HAP-1 (cell line): ENCODE data around the gene MYO9B.

ENCODE experiments used
- DNase-seq, 2 experiments: peaks; one replicate each; pipeline ENCODE4 v3.0.0-alpha.2; 2016 to 2020; ENCODE audit warnings: low spot score in 2 of 2
- H3K27me3 ChIP-seq: fragments of 250-450 bp; sonication (Bioruptor Pico); 2 replicates; pipeline ENCODE4 v1.5.1; 2020; ENCODE audit warnings: low read depth, mild to moderate bottlenecking, moderate library complexity
- H3K36me3 ChIP-seq: fragments of 250-450 bp; sonication (Bioruptor Pico); replicated peaks from 2 replicates; pipeline ENCODE4 v1.5.1; 2020; ENCODE audit warnings: mild to moderate bottlenecking
- H3K4me1 ChIP-seq: fragments of 250-450 bp; sonication (Bioruptor Pico); 2 replicates; pipeline ENCODE4 v1.5.1; 2020; ENCODE audit warnings: mild to moderate bottlenecking
- H3K4me3 ChIP-seq: fragments of 250-450 bp; sonication (Bioruptor Pico); 2 replicates; pipeline ENCODE4 v1.5.1; 2020; ENCODE audit warnings: mild to moderate bottlenecking, moderate library complexity
- H3K9me3 ChIP-seq: fragments of 250-450 bp; sonication (Bioruptor Pico); 2 replicates; pipeline ENCODE4 v1.5.1; 2020; ENCODE audit warnings: mild to moderate bottlenecking, moderate library complexity
- in situ Hi-C: fragments of 300-500 bp; cut with MboI; formaldehyde crosslinking; loops from 3 replicates; pipeline ENCODE4 v1.14.3; 2020; ENCODE audit warnings: low sequenced_read_pairs, inconsistent platforms, mixed read lengths

Gene MYO9B

DNA sequence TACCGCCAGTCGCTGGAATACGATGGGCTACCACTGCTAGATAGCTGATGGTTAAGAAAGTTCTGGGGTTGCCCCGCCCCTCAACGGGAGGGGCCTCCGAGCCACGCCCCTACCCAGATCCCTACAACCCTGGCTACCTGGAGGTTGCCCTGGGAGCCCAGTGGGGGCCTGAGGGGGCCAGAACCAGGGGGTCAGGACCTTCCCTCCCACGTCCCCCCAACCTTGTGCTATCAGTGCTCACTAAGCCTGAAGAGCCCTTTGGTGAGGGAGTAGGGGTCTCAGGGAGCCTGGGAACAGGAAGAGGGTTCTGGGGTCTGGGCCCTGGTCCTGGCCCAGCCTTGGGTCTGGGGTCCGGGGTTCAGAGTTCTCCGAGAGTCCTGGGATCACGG, 159.3 kb downstream of the MYO9B start:
- Histone ChIP-seq H3K36me3 (peaks cover 60% of the 10 kb centered on the region), H3K4me3 (peak overlapping the region; percentile 54), H3K9me3 (no peaks in the 10 kb centered on the region), H3K4me1 (peaks cover 12% of the 10 kb centered on the region), H3K27me3 (no peaks in the 10 kb centered on the region)
- DNase-seq, result peak; percentile 53 to 80
- in situ Hi-C loops, result no loop called here

DNA sequence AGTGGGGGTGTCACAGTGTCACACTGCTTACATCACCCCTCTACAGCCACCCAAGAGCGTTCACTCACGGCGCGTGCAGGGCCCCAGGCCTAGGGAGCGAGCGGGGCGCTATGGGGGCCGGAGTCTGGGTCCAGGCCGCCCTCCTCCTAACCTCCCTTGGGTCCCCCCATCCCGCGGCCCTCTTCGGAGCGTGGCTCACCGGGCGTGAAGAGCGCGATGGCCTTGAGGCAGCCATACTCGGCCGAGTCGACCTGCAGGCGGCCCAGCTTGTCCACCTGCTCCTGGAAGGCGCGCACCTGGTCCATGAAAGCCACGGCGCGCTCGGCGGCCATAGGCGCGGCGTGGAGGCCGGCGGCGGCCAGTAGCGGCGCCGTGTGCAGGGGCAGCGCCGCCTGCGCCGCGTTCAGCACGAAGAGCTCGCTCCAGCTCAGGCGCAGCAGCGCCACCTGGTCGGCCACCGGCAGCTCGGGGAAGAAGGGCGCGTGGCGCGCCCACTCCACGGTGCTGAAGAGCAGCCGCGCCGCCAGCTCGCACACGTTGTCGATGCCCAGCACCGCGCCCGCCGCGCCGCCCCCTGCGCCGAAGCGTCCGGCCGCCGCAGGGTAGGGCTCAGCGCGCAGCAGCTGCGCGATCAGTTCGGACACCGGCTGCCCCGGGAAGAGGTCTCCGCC, 159.9 kb downstream of the MYO9B start:
- no peaks in the 10 kb centered on the region for H3K27me3 ChIP-seq
- H3K4me3 ChIP-seq, result peak overlapping the region; percentile 54
- peak; percentile 49 to 73 for DNase-seq
- peaks cover 62% of the 10 kb centered on the region for H3K36me3 ChIP-seq
- H3K4me1 ChIP-seq, result peaks cover 12% of the 10 kb centered on the region
- in situ Hi-C loops, result no loop called here
- H3K9me3 ChIP-seq, result no peaks in the 10 kb centered on the region

DNA sequence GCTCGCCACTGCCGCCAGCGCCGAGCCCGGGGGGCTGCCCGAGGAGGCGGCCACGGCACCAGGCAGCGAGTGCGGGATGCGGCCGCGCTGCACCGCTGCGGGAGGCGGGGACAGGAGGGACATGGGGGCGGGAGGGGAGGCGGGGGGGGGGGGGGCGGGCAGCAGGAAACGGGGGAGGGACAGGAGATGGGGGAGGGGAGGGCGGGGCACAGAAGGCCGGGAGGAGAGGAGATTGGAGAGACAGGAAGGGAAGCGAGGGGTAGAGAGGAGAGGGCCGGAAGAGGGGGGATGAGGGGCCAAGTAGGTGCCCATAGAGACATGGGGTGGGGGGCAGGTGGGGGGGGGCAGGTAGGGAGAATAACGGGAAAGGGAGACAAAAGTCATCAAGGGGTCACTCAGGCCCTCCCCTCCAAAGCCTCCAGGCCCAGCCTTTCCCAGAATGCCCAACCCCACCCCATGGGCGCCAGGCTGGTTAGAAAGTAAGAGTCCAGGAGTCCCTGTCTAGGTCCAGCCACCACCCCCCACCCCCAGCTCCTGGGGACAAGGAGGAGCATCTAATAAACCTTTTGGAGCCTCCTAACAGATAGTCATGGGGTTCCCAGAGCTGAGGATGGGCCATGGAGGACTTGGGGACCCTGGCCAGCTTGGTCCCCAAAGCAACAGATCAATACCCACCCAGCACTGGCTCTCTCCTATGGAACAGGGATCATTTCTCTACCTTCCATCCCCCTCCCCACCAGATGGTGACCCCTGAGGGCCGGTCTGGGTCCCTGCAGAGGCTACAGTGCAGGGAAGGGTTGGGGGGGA, 160.6 kb downstream of the MYO9B start:
- Histone ChIP-seq H3K27me3 (no peaks in the 10 kb centered on the region), H3K36me3 (peaks cover 62% of the 10 kb centered on the region), H3K4me1 (peaks cover 12% of the 10 kb centered on the region), H3K9me3 (no peaks in the 10 kb centered on the region), H3K4me3 (peak overlapping the region; percentile 54)
- in situ Hi-C loops, result no loop called here
- peak; percentile 48 to 73 for DNase-seq

DNA sequence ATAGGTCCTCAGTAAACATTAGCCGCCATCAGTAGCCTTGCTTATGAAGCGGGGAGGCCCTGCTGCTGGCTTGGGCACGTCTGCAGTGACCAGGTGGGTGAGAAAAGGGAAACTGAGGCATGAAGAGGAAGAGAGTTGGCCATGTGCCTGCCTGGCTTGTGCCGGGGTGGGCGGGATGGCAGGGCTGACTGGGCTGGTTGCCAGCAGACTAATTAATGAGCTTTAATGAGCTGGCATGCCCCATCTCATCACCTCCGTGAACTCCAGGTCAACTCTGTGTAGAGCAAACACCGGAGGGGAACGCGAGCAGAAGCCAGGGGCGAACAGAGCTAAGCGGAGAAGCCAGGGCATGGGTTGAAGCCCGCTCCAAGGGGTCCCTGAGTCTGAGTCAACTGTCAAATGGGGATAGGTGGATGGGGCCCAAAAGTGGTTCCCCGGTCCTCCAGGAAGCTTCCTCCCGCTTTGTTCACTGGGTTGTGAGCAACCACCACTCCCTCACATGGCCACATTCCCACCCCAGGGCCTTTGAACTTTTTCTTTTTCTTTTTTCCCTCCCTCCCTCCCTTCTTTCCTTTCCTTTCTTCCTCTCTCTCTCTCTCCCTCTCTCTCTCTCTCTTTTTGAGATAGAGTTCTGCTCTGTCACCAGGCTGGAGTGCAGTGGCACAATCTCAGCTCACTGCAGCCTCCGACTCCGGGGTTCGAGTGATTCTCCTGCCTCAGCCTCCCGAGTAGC, 161.4 kb downstream of the MYO9B start:
- peaks cover 12% of the 10 kb centered on the region for H3K4me1 ChIP-seq
- peaks cover 56% of the 10 kb centered on the region for H3K36me3 ChIP-seq
- no peak for DNase-seq
- in situ Hi-C loops, result no loop called here
- H3K27me3 ChIP-seq, result no peaks in the 10 kb centered on the region
- H3K4me3 ChIP-seq, result no peak overlapping the region
- no peaks in the 10 kb centered on the region for H3K9me3 ChIP-seq

DNA sequence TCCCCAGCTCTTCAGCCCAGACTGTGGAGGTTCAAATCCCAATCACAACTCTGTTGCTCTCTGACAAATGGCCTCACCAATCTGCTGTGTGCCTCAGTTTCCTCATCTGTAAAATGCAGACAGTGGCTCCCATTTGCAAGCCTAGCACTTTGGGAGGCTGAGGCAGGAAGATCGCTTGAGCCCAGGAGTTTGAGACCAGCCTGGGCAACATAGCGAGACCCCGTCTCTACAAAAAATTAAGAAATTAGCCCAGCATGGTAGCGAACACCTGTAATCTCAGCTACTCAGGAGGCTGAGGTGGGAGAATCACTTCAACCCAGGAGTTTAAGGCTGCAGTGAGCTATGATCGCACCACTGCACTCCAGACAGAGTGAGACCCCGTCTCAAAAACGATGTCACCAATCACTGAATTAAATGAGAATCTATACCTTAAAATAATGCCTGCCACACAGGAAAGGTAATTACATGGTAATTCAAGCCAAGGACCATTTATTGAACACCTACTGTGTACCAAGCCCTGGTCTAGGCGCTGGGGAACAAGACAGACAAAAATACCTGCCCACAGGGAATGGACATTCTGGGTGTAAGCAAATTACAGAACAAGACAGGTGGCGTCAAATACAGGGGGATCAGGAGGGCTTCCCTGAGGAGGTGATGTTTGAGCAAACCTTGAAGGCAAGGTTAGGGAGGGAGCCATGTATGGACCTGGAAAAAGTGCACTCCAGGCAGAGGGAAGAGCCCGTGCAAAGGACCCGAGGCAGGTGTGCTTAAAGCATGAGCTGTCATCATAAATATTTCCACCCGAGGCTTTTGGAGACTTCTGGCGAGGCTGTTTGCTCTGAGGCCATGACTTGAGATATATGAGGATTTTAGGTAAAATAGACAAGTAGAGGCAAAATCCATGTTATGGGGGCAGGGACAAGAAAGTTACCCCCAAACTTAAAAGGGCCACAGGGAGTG, 162.4 kb downstream of the MYO9B start:
- in situ Hi-C loops, result no loop called here
- peaks cover 21% of the 10 kb centered on the region for H3K4me1 ChIP-seq

DNA sequence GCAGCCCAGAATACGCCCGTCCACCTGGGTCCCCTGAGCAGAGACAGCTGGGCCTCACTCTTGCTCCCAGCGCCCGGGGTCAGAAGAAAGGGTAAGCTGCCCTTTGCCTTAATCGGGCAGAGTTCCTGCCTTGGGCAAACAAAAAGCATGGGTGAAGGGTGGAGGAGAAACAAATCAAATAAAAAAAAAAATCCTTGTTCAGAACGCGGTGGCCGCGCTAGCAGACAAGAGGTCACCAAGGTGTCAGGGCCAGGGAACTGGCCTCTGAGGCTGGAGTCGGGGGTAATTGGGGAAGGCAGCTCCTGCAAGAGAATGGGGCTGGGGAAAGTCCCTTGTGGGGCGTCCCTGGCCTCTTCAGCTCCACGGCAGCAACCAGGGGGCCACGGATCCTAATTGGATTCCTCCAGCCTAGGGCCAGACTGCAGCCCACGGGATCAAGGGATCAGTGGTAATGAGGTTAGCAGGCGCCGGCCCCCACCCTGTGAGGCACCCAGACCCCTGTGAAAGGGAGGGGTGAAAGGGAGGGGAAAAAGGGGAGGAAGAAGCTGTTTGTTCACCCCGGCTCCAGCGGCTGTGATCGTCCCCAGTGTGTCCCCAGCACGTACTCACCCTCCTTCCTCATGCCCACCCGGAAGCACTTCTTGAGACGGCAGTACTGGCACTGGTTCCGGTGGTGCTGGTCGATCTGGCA, 164.6 kb downstream of the MYO9B start:
- no peak overlapping the region for H3K4me3 ChIP-seq
- H3K27me3 ChIP-seq, result no peaks in the 10 kb centered on the region
- peaks cover 29% of the 10 kb centered on the region for H3K36me3 ChIP-seq
- no peak for DNase-seq
- in situ Hi-C loops, result no loop called here
- no peaks in the 10 kb centered on the region for H3K9me3 ChIP-seq
- H3K4me1 ChIP-seq, result peaks cover 18% of the 10 kb centered on the region

More for the DNA sequence above, 162.4 kb downstream of the MYO9B start:
- Histone ChIP-seq H3K9me3 (no peaks in the 10 kb centered on the region), H3K36me3 (peaks cover 46% of the 10 kb centered on the region), H3K4me3 (no peak overlapping the region), H3K27me3 (no peaks in the 10 kb centered on the region)
- no peak for DNase-seq

DNA sequence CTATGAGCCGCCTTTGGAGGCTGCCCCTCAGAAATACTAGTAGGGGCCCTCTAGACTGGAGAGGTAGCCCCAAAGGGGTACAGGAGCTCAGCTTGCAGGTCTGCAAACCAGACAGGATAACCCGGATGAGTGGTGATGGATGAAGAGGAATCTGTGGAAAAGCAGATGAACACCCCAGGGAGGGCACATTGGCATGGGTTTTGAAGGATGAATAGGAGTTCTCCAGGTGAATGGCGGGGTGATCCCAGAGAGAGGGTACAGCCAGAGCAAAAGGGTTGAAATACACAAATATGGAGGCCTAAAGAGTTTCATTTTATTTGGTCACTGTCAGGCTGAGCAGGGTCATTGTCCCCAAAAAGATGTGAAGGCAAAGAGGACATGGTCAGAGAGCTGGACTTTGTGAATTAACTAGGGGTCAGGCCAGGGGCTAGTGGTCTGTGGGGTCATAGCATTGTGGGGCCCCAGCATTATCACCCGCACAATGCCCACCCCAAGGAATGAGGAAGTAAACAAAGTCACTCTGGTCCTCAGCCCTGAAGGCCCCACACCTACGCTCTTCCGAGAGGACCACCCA, 165.3 kb downstream of the MYO9B start:
- Histone ChIP-seq H3K4me1 (peaks cover 18% of the 10 kb centered on the region), H3K4me3 (no peak overlapping the region), H3K9me3 (no peaks in the 10 kb centered on the region), H3K36me3 (peaks cover 28% of the 10 kb centered on the region), H3K27me3 (no peaks in the 10 kb centered on the region)
- no peak for DNase-seq
- in situ Hi-C loops, result no loop called here

DNA sequence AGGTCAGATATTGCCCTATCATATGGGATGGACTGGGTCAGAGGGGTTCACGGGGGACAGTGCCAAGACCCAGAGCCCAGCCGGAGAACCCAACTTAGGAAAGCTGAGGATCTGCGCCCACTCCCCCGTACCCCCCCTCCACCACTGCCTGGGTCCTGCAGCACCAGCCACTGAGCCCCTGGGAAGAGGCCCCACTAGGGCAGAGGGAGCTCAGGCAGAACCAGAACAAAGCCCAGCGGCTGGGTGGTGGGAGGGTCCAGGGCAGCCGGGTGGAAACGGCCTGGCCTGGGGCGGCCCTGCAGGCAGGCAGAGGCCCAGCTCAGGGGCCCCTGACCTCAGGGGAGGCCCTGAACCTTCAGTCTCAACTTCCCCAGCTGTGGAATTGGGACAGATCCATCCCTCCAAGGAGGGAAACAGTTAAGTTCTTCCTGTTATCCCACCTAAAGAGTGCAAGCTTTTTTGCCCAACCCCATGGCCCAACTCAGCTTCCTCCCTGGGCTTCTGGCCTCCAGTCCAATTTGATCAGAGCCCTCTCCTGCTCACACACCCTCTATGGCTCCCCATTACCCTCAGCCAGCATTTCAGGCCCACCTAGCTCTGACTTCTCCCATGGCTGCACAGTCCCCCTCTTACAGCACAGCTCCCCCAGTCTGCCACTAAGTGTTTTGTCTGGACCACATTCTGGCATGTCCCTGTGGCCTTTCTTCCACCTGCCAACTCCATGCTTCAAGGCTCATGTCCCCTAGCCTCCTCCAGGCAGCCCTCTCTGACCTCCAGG, 167.0 kb downstream of the MYO9B start:
- Histone ChIP-seq H3K9me3 (no peaks in the 10 kb centered on the region), H3K4me3 (peak overlapping the region; percentile 82), H3K36me3 (peaks cover 25% of the 10 kb centered on the region), H3K27me3 (no peaks in the 10 kb centered on the region), H3K4me1 (peaks cover 29% of the 10 kb centered on the region)
- DNase-seq, result no peak
- in situ Hi-C loops, result no loop called here

DNA sequence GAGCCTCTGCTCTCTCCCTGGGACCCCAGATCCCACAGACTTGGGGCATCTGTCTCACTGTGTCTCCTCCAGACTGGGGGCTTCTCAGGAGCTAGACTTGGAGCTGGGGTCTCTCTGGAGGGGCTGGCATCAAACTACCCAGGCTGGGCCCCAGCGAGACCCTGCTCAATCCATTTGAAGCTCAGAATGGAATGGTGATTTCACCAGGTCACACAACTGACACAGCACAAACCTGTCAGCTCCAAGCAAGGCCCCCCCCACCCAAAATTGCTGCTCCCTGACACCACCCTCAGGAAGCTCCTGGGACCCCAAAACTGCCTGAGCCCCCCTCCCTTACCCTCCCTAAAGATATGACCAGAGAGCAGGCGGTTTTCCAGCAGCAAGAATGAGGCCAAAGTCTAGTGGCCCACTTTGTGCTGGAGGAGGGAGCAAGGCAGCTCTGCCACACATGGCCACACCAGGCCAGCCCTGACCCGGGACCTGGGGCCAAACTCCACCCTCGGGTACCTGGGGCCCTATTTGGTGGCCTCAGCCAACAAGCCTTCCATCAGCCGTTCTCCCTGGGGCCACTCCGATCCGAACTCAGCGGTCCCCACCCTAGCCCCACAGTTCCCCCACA, 167.7 kb downstream of the MYO9B start:
- no peaks in the 10 kb centered on the region for H3K27me3 ChIP-seq
- no peaks in the 10 kb centered on the region for H3K9me3 ChIP-seq
- DNase-seq, result no peak
- in situ Hi-C loops, result no loop called here
- peaks cover 29% of the 10 kb centered on the region for H3K4me1 ChIP-seq
- peak overlapping the region; percentile 82 for H3K4me3 ChIP-seq
- H3K36me3 ChIP-seq, result peaks cover 18% of the 10 kb centered on the region

DNA sequence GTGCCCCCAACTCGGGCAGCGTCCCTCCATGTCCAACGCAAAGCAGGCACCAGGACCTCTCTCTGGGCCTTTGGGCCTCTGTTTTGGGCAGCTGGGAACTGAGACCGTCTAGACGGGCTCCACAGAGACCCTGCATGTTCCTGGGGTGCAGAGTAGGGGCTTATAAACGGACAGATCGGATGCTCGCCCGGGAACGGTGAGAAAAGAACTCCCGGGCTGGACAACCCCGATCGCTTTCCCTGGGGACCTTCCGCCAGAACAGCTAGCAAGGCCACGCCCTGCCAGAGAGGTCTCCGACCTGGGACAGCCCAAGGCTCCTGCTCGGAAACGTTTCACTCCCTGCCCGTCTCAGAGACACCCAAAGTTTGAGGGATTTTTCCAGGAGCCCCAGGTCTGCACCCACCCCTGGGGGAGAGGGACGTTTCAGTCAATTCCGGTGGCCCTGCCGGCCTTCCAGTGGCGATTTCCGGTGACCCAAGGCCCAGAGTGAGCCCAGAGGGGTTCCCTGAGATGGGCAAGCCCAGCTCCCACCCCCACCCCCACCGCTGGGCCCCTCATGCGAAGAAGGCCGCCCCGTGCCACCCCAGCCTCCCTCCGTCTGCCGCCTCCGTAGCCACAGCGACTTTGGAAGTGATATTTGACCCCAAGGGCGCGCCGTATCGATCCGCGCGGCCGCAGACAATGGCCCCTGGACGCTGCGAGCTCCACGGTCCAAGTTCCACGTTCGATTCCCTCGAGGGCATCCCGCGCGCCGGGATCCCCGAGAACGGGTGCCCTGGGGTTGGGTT, 168.4 kb downstream of the MYO9B start:
- Histone ChIP-seq H3K9me3 (no peaks in the 10 kb centered on the region), H3K4me1 (peaks cover 29% of the 10 kb centered on the region), H3K27me3 (no peaks in the 10 kb centered on the region), H3K36me3 (peaks cover 11% of the 10 kb centered on the region), H3K4me3 (peak overlapping the region; percentile 82)
- in situ Hi-C loops, result no loop called here
- peak; percentile 57 to 88 for DNase-seq
